Hindlimb muscle (tissue), 1 donor: ENCODE data around the gene CRIP3. TPM values are rescaled to one million over a fixed set of nuclear protein-coding genes. Genes with fewer than 3 reads are reported as not detected.
A peak's percentile ranks its signal among the peaks of the same experiment; 100 is the strongest.

Experiments used
- DNase-seq: peaks from one replicate; pipeline ENCODE4 v3.0.0-alpha.2; 2013
- polyA plus RNA-seq: library from polyadenylated mRNA; unstranded; fragments of 120-200 nt; gene quantifications from one replicate; pipeline ENCODE4 v1.2.1, GENCODE V29; 2013; ENCODE audit not compliant: insufficient read length

Gene CRIP3
- polyA plus RNA-seq, 1 donor: 2.1 TPM

- no peak for DNase-seq
Observed at GRCh38 chr6:43287717-43288679, 20.6 kb downstream of the CRIP3 start.

DNA sequence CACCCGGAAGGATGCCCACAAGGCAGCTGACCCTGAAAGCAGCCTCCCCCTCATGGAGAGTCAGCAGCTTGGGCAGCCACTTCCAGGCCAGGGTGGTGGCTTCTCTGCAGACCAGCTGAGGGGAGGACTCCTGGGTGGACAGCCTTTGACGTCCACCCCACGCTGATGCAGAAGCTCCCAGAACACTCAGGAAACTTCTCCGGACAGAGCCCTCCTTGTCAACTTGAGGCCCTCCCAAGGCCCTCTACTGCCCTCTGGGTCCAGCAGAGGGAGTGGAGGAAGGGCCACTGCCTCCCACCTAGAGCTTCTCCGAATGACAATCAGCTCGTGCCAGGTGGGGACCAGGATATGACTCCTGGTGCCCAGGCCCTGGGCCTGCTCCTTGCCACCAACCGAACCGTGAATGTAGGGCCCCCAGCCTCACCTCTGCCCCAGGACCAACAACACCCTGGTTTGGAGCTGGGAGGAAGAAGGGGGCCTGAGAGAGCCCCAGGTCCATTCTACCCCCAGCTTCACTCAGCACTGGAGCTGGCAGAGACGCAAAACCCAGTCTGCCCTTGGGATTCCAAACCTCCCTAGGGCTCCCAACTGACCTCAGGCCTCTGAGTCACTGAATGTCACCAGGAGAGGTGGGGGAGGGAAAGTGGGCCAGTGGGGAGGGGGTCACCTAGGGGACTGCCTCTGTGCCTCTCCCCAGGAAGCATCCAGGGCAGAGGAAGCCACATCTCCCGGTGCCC, 21.5 kb downstream of the CRIP3 start:
- no peak for DNase-seq

GRCh38 chr6:43286456-43286979, 22.1 kb downstream of the CRIP3 start:
- DNase-seq: no peak

- DNase-seq: no peak
Observed at GRCh38 chr6:43285832-43286231, 22.8 kb downstream of the CRIP3 start.

DNA sequence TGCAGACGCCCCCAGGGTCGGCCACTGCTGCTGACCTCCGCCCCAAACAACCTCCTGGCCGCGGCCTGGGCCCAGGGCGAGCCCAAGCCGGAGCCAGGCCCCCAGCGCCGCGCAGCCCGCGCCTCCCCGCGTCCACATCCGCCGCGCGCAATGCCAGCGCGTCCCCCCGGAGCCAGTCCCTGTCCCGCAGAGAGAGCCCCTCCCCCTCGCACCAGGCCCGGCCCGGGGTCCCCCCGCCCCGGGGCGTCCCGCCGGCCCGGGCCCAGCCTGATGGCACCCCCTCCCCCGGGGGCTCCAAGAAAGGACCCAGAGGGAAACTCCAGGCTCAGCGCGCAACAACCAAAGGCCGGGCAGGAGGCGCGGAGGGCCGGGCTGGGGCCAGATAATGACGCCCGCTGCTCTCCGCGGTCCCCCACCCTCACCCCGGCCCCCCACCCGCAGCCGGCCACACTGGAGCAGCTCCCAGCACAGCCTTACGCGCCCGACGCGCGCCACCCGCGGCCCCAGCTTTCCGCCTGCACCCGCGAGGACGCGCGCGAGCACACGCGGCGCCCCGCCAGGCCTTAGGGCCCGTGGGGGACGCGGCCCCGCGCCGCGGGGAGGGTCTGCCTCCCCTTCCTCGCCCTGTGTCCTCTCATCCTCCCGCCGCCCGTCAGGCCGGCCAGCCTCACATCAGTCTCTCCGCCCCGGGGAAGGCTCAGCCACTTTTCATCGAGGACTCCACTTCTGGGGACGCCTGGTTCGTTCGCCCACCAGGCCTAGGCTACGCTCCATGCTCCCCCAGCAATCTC, 23.4 kb downstream of the CRIP3 start:
- DNase-seq: peak; percentile 34

DNA sequence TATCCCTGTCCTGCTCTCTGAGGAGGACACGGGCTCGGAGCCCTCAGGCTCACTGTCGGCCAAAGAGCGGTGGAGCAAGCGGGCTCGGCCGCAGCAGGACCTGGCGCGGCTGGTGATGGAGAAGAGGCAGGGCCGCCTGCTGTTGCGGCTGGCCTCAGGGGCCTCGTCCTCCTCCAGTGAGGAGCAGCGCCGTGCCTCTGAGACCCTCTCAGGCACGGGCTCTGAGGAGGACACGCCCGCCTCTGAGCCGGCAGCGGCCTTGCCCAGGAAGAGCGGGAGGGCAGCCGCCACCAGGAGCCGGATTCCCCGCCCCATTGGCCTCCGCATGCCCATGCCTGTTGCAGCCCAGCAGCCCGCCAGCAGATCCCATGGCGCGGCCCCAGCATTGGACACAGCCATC, 24.7 kb downstream of the CRIP3 start:
- DNase-seq: no peak

DNA sequence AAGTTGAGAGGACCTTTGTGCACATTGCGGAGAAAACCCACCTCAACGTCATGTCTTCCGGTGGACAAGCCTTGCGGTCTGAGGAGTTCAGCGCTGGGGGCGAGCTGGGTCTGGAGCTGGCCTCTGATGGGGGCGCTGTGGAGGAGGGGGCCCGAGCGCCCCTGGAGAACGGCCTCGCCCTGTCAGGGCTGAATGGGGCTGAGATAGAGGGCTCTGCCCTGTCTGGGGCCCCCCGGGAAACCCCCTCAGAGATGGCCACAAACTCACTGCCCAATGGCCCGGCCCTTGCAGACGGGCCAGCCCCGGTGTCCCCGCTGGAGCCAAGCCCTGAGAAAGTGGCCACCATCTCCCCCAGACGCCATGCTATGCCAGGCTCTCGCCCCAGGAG, 25.1 kb downstream of the CRIP3 start:
- no peak for DNase-seq

DNA sequence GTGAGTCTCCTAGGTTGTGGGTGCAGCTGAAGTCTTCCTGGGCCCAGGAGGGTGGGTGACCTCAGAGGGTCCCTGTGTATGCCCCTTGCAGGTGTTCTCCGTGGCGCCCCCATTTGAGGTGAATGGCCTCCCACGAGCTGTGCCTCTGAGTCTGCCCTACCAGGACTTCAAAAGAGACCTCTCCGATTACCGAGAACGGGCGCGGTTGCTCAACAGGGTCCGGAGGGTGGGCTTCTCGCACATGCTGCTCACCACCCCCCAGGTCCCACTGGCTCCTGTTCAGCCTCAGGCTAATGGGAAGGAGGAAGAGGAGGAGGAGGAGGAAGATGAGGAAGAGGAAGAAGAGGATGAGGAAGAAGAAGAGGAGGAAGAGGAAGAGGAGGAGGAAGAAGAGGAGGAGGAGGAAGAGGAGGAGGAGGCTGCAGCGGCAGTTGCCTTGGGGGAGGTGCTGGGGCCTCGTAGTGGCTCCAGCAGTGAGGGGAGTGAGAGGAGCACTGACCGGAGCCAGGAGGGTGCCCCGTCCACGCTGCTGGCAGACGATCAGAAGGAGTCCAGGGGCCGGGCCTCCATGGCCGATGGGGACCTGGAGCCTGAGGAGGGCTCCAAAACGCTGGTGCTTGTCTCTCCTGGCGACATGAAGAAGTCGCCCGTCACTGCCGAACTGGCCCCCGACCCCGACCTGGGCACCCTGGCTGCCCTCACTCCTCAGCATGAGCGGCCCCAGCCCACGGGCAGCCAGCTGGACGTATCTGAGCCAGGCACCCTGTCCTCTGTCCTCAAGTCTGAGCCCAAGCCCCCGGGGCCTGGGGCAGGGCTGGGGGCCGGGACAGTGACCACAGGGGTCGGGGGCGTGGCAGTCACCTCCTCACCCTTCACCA, 25.8 kb downstream of the CRIP3 start:
- no peak for DNase-seq

GRCh38 chr6:43282060-43282459, 26.6 kb downstream of the CRIP3 start:
- no peak for DNase-seq

DNA sequence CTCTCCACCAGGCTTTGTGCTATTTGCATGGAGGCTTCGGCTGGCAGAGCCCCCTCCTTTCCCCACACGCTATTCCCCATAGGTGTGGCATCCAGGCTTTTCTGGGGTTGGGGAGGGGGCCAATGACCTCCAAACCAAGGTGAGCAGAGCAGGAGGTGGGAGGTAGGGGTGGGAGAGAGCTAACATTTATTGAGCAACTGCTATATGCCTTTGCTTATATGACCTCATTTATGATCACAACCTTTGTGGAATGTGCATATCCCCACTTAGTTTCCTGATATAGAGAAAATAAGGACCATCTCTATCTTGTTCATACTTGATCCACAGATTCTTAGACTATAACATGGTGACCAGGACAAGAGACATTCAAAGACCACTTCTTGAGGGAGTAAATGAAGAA, 28.4 kb downstream of the CRIP3 start:
- no peak for DNase-seq

GRCh38 chr6:43278524-43279078, 30.0 kb downstream of the CRIP3 start:
- no peak for DNase-seq

GRCh38 chr6:43277643-43278523, 30.7 kb downstream of the CRIP3 start:
- no peak for DNase-seq

DNA sequence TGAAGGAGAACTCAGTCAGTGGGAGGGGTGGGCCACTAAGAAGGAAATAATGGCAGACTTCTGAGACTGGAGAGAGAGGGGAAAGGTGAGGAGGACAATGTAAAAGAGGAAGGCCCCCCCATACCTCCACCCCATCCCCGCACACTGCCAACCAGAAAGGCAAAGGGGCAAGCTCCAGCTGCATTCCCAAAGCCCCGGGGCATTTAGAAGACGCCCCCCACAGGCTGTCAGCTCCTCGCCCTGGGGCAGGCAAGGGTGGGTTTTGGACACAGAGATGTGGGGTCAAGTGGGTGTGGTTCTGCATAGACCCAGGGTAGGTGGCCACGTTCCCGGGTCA, 31.4 kb downstream of the CRIP3 start:
- no peak for DNase-seq

DNA sequence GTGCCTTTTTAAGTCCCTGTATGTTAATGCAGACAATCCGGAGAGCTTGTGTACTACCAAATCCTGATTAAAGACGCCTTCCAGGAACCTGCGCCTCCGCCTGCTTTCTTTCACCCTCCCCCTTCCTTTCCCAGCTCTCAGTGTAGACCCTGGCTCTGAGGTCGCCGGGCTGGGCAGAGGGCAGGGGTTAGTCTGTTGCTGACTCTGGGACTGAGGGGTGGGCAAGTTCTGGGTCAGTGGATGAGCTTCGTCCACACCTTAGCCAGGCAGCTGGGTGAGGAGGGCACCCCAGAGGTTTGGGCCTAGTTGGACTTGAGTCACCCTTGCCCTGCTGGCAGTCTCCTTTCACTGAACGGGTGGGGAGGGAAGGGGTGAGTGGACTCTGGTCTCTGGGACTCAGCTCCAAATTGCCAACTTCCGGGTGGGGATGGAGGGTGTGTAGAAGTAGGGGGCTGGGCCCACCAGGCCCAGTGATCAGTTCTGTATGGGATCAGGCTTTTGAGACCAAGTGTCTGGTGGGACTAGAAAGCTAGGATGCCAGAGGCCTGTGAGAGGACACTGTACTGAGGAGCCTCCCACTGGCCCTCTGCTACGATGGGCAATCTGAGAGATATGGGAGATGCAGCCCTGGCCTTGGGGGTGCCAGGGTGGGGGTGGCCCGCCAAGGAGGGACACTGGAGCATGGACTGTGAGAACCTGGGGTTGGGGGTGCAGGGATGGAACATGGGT, 31.9 kb downstream of the CRIP3 start:
- no peak for DNase-seq

DNA sequence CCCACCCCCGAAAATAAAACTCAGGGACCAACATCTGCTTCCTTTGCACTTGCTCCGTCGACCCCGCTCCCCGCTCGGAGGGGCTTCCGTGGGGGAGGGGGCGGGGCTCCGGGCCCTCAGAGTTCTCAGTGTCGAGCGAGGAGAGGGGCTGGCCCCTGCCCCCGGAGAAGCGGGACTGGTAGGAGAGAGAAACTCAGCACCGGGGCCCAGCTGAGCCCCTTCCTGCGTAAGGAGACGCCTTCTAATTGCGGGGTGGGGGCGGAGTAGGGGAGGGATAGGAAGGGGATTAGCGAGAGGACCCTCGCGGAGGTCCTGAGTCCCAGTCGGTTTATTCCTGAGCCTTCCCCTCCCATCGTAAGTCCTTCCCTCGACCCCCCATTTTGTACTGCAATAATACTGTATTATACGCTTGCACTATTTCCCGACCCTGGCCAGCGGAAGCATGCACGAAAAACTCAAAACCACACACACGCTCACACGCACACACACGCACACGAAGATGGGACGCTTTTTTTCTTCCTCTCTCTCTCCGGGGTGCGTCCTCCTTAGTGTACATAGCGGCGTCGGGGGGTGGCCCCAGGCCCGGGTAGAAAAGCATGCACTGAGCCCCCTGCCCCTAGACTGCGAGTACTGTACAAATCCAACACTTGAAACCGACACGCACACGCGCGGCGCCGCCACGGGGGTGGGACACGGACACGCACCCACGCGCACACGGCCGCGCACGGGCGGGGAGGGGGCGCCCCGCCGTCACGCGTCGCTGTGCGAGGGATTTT, 32.6 kb downstream of the CRIP3 start:
- DNase-seq: no peak

DNA sequence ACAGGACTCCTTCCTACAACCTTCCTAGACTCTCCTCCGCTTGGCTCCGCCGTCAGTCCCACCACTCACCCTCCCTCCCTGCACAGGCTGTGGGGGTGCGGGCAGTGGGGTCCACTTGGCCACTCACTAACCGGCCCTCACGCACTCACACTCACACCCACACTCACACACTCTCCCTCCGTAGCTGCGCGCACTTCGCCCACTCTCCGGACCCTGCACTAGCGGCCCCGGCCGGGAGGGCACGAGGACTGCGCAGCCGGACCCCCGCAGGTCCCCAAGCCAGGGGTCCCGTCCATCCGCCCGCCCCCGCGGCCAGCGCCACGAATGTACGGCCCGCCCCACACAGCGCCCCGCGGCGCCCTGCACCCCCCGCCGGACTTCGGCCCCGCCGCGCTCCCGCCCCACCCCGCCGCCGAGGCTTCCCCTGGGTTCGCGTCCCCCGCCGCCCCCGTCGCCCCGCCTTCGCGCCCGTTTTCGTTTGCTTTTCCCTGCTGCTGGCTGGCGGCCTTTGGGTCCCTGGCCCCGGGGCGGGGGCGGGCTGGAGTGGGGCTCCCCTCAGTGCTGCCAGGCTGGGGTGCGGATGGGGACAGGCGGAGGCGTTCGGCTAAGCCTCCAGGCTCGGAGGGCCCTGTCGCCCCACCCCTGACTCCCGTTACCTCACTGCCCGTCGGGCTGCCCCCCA, 33.6 kb downstream of the CRIP3 start:
- no peak for DNase-seq

- no peak for DNase-seq
Observed at GRCh38 chr6:43274127-43274915, 34.3 kb downstream of the CRIP3 start.
